HG03135 (cell line): ENCODE measurements around the gene TNPO3.
"Not testable (repeated sequence)": the region's sequence is repeated elsewhere in the genome, so short reads cannot be mapped to it uniquely, and the experiment has no call there.

Experiments
- ATAC-seq: cut with Tn5 transposase; IDR thresholded peaks from one replicate; pipeline ENCODE4 v1.9.1; 2021; ENCODE audit warnings: mild to moderate bottlenecking, moderate library complexity; ENCODE audit not compliant: unreplicated experiment

TNPO3 gene

GRCh38 chr7:129072479-129073011 lies 17.6 kb upstream of the TNPO3 start:
- no peak for ATAC-seq

- ATAC-seq: no peak
Measured at GRCh38 chr7:129069021-129069420, 14.1 kb upstream of the TNPO3 start.

- ATAC-seq: no peak
Measured at GRCh38 chr7:129067943-129068548, 13.1 kb upstream of the TNPO3 start.

- ATAC-seq: not testable (repeated sequence)
Measured at GRCh38 chr7:129067132-129067561, 12.2 kb upstream of the TNPO3 start.

GRCh38 chr7:129066290-129067131 lies 11.6 kb upstream of the TNPO3 start:
- no peak for ATAC-seq

- no peak for ATAC-seq
Measured at GRCh38 chr7:129055861-129056464, 1.1 kb upstream of the TNPO3 start.

GRCh38 chr7:129055294-129055816 lies 444 bp upstream of the TNPO3 start:
- peak; percentile 15 for ATAC-seq

GRCh38 chr7:129053938-129054437 lies 923 bp downstream of the TNPO3 start:
- no peak for ATAC-seq

GRCh38 chr7:129052441-129052840 lies 2.5 kb downstream of the TNPO3 start:
- ATAC-seq: no peak

GRCh38 chr7:129051459-129051858 lies 3.5 kb downstream of the TNPO3 start:
- not testable (repeated sequence) for ATAC-seq

GRCh38 chr7:129047761-129048160 lies 7.2 kb downstream of the TNPO3 start:
- no peak for ATAC-seq

GRCh38 chr7:129045682-129046081 lies 9.2 kb downstream of the TNPO3 start:
- ATAC-seq: no peak

GRCh38 chr7:129043012-129043411 lies 11.9 kb downstream of the TNPO3 start:
- ATAC-seq: no peak

GRCh38 chr7:129041142-129042085 lies 13.5 kb downstream of the TNPO3 start:
- no peak for ATAC-seq

GRCh38 chr7:129038468-129038867 lies 16.4 kb downstream of the TNPO3 start:
- ATAC-seq: not testable (repeated sequence)

- ATAC-seq: no peak
Measured at GRCh38 chr7:129037585-129037984, 17.3 kb downstream of the TNPO3 start.

GRCh38 chr7:129032017-129032416 lies 22.9 kb downstream of the TNPO3 start:
- no peak for ATAC-seq

- ATAC-seq: no peak
Measured at GRCh38 chr7:129030440-129030839, 24.5 kb downstream of the TNPO3 start.

- ATAC-seq: no peak
Measured at GRCh38 chr7:129024125-129024524, 30.8 kb downstream of the TNPO3 start.

GRCh38 chr7:129021656-129022055 lies 33.3 kb downstream of the TNPO3 start:
- no peak for ATAC-seq
